Erythroblast (primary cell): Measurements from ENCODE around the gene IL6ST.

ENCODE experiments used
- GATA1 ChIP-seq: IDR thresholded peaks from 2 replicates; pipeline ENCODE4 v1.6.1; 2011; ENCODE audit warnings: low read depth, mild to moderate bottlenecking, control low read depth, low read length, moderate library complexity
- POLR2A ChIP-seq: IDR thresholded peaks from 2 replicates; pipeline ENCODE4 v1.6.1; 2011; ENCODE audit warnings: mild to moderate bottlenecking, low read length

DNA sequence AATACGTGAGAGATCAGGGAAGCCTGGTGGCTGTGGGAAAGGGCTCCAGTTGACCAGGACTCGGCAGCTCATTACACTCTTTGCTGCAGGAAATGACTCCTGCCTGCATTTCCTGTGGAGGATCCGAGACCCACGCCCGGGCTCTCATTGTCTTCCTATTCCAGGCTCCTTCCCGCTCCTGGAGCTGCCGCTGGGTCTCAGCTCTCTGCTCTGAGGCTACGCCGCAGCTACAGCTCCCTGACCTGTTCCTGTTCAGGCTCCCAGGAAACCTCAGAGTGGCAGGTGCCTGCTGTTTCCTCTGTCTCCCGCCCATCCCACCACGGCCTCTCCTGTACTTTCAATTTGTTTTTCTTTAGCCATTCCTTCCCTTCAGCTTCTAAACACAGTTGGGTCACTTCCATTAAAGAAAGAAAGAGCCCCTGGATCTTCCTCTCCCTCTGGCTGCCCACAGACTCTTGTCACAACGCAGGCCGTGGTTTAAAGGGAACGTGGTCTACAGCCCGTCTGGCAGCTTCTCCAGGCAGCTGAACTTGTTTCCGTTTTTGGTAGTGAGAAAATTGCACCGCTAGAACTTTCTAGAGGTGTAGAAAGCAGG lies 71.5 kb downstream of the IL6ST start:
- no peak for TF ChIP-seq POLR2A
- no peak for TF ChIP-seq GATA1
